HepG2 (cell line): Measurements from ENCODE around the gene KDM7A. TPM values are rescaled to one million over a fixed set of nuclear protein-coding genes. Genes with fewer than 3 reads are reported as not detected.

Experiments
- AKAP8 ChIP-seq: sonication (generic); formaldehyde crosslinking; IDR thresholded peaks from 2 replicates; pipeline ENCODE4 v1.5.1; 2020; ENCODE audit warnings: mild to moderate bottlenecking, missing genetic modification reagents
- BRF2 ChIP-seq: sonication (generic); formaldehyde crosslinking; IDR thresholded peaks from 2 replicates; pipeline ENCODE4 v1.8.1; 2022; ENCODE audit warnings: mild to moderate bottlenecking, missing genetic modification reagents
- ELF4 ChIP-seq: sonication (generic); formaldehyde crosslinking; IDR thresholded peaks from 2 replicates; pipeline ENCODE4 v1.5.0; 2020; ENCODE audit warnings: missing genetic modification reagents, mild to moderate bottlenecking, moderate library complexity, borderline replicate concordance
- FOXA1 ChIP-seq, 2 experiments: fragments of 450-650 bp in 1 of 2; sonication (generic) in 1 of 2; formaldehyde crosslinking in 1 of 2; IDR thresholded peaks; 2 replicates each; pipeline versions ENCODE4 v1.4.0 to v1.6.1; 2016 to 2020; ENCODE audit warnings: missing genetic modification reagents in 1 of 2
- FOXC1 ChIP-seq: sonication (generic); formaldehyde crosslinking; IDR thresholded peaks from 2 replicates; pipeline ENCODE4 v1.8.0; 2022; ENCODE audit warnings: mild to moderate bottlenecking, missing genetic modification reagents, borderline replicate concordance
- HHEX ChIP-seq: IDR thresholded peaks from 2 replicates; pipeline ENCODE4 v1.6.1; 2016; ENCODE audit warnings: control low read depth
- MTF1 ChIP-seq: sonication (generic); formaldehyde crosslinking; IDR thresholded peaks from 2 replicates; pipeline ENCODE4 v1.5.0; 2020; ENCODE audit warnings: missing genetic modification reagents
- REL ChIP-seq: sonication (generic); formaldehyde crosslinking; conservative IDR thresholded peaks from 2 replicates; pipeline ENCODE4 v1.8.0; 2022; ENCODE audit warnings: mild to moderate bottlenecking, missing genetic modification reagents, moderate library complexity
- SCMH1 ChIP-seq: sonication (generic); formaldehyde crosslinking; IDR thresholded peaks from 2 replicates; pipeline ENCODE4 v1.9.0; 2021; ENCODE audit warnings: missing genetic modification reagents, mild to moderate bottlenecking, borderline replicate concordance
- SOX5 ChIP-seq: IDR thresholded peaks from 2 replicates; pipeline ENCODE4 v1.6.1; 2016; ENCODE audit warnings: borderline replicate concordance
- SYNCRIP ChIP-seq: fragments of 200-400 bp; formaldehyde crosslinking; IDR thresholded peaks from 2 replicates; pipeline ENCODE4 v1.6.1; 2018; ENCODE audit warnings: mild to moderate bottlenecking, low read depth, low read length; ENCODE audit not compliant: insufficient read depth
- THRA ChIP-seq: sonication (generic); formaldehyde crosslinking; IDR thresholded peaks from 2 replicates; pipeline ENCODE4 v1.4.0; 2020; ENCODE audit warnings: missing genetic modification reagents, borderline replicate concordance
- TSC22D2 ChIP-seq: sonication (generic); formaldehyde crosslinking; IDR thresholded peaks from 2 replicates; pipeline ENCODE4 v1.5.1; 2020; ENCODE audit warnings: missing genetic modification reagents, mild to moderate bottlenecking, borderline replicate concordance
- ZBTB46 ChIP-seq: sonication (generic); formaldehyde crosslinking; IDR thresholded peaks from 2 replicates; pipeline ENCODE4 v1.4.0; 2020; ENCODE audit warnings: mild to moderate bottlenecking, missing genetic modification reagents, borderline replicate concordance
- ZFP62 ChIP-seq: sonication (generic); formaldehyde crosslinking; IDR thresholded peaks from 2 replicates; pipeline ENCODE4 v1.4.0; 2020; ENCODE audit warnings: missing genetic modification reagents
- ZNF224 ChIP-seq: sonication (generic); formaldehyde crosslinking; IDR thresholded peaks from 2 replicates; pipeline ENCODE4 v1.5.0; 2020; ENCODE audit warnings: mild to moderate bottlenecking, missing genetic modification reagents
- ZNF256 ChIP-seq: sonication (generic); formaldehyde crosslinking; conservative IDR thresholded peaks from 2 replicates; pipeline ENCODE4 v1.4.0; 2020; ENCODE audit warnings: missing genetic modification reagents
- ZNF460 ChIP-seq: sonication (generic); formaldehyde crosslinking; IDR thresholded peaks from 2 replicates; pipeline ENCODE4 v1.5.1; 2020; ENCODE audit warnings: missing genetic modification reagents, mild to moderate bottlenecking, borderline replicate concordance
- ZNF503 ChIP-seq: sonication (generic); formaldehyde crosslinking; IDR thresholded peaks from 2 replicates; pipeline ENCODE4 v1.4.0; 2020; ENCODE audit warnings: missing genetic modification reagents
- ZNF557 ChIP-seq: sonication (generic); formaldehyde crosslinking; IDR thresholded peaks from 2 replicates; pipeline ENCODE4 v1.4.0; 2020; ENCODE audit warnings: missing genetic modification reagents
- ZNF629 ChIP-seq: sonication (generic); formaldehyde crosslinking; conservative IDR thresholded peaks from 2 replicates; pipeline ENCODE4 v1.5.0; 2020; ENCODE audit warnings: missing genetic modification reagents
- ZNF691 ChIP-seq: sonication (generic); formaldehyde crosslinking; IDR thresholded peaks from 2 replicates; pipeline ENCODE4 v1.4.0; 2020; ENCODE audit warnings: missing genetic modification reagents, low read depth, mild to moderate bottlenecking, borderline replicate concordance
- ZNF740 ChIP-seq: sonication (generic); formaldehyde crosslinking; IDR thresholded peaks from 2 replicates; pipeline ENCODE4 v1.4.0; 2020; ENCODE audit warnings: missing genetic modification reagents
- polyA plus RNA-seq, 8 experiments: library from polyadenylated mRNA; depleted of rRNA in 3 of 8; stranded (reverse) in 7 of 8; unstranded in 1 of 8; fragments of >200 nt; fragmentation: Illumina TruSeq in 4 of 8; extraction: Trizol in 4 of 8; gene quantifications; 2 replicates each; pipeline versions ENCODE4 v1.2.1 to v1.2.3, GENCODE V29; 2011 to 2016; ENCODE audit warnings: low read depth in 4 of 8, missing spikeins in 1 of 8, mixed read lengths in 1 of 8; ENCODE audit not compliant: insufficient read depth in 1 of 8
- total RNA-seq, 5 experiments: library from RNA; depleted of rRNA; stranded (reverse); fragments of >200 nt; fragmentation: Illumina TruSeq; extraction: Trizol; gene quantifications; 2 replicates each; pipeline ENCODE4 v1.2.3, GENCODE V29; 2016; ENCODE audit warnings: low read depth in 1 of 5

The KDM7A gene
- total and polyA plus RNA-seq, 2 of the 13 experiments (the other 11 are each of a cell fraction or from before 2014, with no cell fraction given), result 10.8 to 16.8 TPM

GRCh38 chr7:140225562-140226249, 48.9 kb upstream of the KDM7A start (continued):
- TF ChIP-seq ZFP62 (CRISPR knock-in tag) (no peak), HHEX (CRISPR knock-in tag) (no peak), SOX5 (peak; percentile 82), SCMH1 (CRISPR knock-in tag) (no peak), ZNF691 (CRISPR knock-in tag) (no peak), ZNF740 (CRISPR knock-in tag) (no peak), ZNF224 (CRISPR knock-in tag) (no peak), THRA (0 out of 2 replicates have a peak, but pooled peaks have one; percentile 18), ZNF557 (no peak), ZNF503 (no peak), ZBTB46 (no peak), ZNF629 (CRISPR knock-in tag) (peak; percentile 84), ZNF460 (CRISPR knock-in tag) (no peak), TSC22D2 (CRISPR knock-in tag) (no peak), MTF1 (CRISPR knock-in tag) (no peak), ELF4 (CRISPR knock-in tag) (no peak), BRF2 (CRISPR knock-in tag) (no peak), FOXC1 (CRISPR knock-in tag) (no peak), FOXA1 (IDR thresholded peaks at IDR 0.05) (no peak), FOXA1 (CRISPR knock-in tag; IDR thresholded peaks at IDR 0.05) (peak; percentile 30; the same call in 1 of the 2 replicates), ZNF256 (CRISPR knock-in tag) (no peak), REL (CRISPR knock-in tag) (no peak), SYNCRIP (no peak), AKAP8 (CRISPR knock-in tag) (no peak)
